Measurements from ENCODE around the gene UNC13D.
"Not testable (repeated sequence)": the region's sequence is repeated elsewhere in the genome, so short reads cannot be mapped to it uniquely, and the experiment has no call there.

The UNC13D gene

GRCh38 chr17:75874323-75875181, 30.3 kb upstream of the UNC13D start:
- DNase-seq, result no peak

DNA sequence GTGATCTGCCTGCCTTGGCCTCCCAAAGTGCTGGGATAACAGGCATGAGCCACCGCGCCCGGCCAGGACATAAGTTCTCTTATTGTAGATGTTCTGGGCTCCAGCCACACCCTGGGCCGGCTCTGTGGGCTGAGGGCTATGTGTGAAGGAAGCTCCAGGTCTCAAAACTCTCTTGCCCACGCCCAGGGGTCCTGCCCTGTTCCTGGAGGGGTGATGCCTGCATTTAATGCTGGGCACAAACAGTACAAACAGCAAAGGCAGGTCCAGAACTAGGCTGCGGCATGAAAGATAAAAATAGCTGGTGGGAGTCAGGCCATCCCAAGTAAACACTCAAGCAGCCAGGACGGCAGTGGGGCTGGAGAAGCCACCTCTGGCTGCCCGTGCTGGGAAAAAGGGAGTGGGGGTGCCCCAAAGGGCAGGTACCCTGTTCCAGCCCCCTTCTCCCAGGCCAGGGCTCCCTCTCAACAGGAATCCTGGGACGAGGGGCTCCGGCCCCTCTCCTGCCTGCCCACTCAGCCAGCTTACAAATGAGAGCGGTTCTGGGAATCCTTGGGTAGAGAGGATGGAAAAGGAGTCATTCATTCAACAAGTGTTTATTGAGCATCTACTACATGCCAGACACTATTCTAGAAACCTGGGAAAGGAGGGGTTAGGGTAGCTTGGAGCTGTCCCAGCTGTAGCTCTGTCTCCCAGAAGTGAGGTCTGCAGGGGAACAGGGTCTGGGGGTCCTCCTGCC, 29.6 kb upstream of the UNC13D start:
- DNase-seq, result no peak

- DNase-seq, result peak; percentile 62
Observed at GRCh38 chr17:75872434-75873351, 28.5 kb upstream of the UNC13D start.

- not testable (repeated sequence) for DNase-seq
Observed at GRCh38 chr17:75870228-75870627, 26.0 kb upstream of the UNC13D start.

- no peak for DNase-seq
Observed at GRCh38 chr17:75869282-75870141, 25.3 kb upstream of the UNC13D start.

DNA sequence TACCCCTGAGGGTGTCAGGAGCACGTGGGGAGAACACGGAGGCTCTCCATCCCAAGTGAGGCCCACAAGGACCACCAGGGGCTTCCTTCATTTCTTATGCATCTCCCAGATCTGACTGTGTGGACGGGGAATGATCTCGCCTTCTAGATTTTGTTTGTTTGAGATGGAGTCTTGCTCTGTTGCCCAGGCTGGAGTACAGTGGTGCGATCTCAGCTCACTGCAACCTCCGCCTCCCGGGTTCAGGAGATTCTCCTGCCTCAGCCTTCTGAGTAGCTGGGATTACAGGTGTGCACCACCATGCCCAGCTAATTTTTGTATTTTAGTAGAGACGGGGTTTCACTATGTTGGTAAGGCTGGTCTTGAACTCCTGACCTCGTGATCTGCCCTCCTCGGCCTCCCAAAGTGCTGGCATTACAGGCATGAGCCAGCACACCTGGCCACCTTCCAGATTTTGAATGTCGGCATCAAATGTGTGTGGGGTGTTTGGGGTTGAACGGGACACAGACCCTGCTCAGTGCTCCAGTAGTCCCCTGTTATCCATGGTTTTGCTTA, 24.6 kb upstream of the UNC13D start:
- DNase-seq, result not testable (repeated sequence)

DNA sequence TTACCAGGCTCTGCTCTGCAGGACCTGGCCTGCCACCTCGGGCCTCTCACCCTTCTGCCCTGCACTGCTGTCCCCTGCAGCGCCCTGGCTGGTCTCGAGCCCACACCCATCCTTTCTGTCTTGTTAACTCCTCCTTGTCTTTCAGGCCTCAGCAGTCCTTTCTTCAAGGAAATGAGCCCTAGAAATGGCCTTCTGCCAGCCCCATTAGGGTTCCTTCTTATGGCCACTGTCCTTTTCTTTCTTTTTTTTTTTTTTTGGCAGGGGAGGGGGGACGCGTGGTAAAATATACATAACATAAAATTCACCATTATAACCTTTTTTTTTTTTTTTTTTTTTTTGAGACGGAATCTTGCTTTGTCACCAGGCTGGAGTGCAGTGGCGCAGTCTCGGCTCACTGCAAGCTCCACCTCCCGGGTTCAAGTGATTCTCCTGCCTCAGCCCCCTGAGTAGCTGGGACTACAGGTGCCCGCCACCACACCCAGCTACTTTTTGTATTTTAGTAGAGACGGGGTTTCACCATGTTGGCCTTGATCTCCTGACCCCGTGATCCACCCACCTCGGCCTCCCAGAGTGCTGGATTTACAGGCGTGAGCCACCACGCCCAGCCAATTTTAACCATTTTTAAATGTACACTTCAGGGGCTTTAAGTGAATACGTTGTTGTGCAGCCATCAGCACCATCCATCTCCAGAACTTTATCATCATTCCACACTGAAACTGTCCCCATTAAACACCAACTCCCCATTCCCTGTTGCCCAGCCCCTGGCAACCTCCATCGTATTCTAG, 21.4 kb upstream of the UNC13D start:
- not testable (repeated sequence) for DNase-seq

DNA sequence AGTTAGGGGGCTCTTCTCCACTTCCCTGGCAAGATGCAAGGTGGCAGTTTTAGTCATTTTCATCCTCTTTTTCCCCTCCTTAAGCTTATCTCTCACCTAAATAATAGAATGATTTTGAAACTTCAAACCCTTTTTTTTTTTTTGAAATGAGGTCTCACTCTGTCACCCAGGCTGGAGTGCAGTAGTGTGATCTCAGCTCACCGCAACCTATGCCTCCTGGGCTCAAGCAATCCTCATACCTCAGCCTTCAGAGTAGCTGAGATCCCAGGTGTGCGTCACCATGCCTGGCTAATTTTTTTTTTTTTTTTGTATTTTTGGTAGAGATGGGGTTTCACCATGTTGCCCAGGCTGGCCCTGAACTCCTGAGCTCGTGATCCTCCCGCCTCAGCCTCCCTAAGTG, 20.7 kb upstream of the UNC13D start:
- DNase-seq, result not testable (repeated sequence)

GRCh38 chr17:75864448-75864871, 20.3 kb upstream of the UNC13D start:
- no peak for DNase-seq

GRCh38 chr17:75861927-75862317, 17.7 kb upstream of the UNC13D start:
- no peak for DNase-seq

DNA sequence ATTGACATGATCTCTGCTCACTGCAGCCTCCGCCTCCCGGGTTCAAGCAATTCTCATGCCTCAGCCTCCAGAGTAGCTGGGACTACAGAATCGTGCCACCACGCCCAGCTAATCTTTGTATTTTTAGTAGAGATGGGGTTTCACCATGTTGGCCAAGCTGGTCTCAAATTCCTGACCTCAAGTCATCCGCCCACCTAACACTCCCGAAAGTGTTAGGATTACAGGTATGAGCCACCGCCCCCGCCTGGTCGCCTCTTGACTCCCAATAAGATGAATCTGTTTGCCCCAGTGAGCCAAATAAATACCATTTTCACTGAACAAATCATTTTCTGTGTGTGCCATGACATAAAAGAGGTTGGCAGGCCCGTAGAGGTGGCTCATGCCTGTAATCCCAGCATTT, 15.2 kb upstream of the UNC13D start:
- DNase-seq, result not testable (repeated sequence)

GRCh38 chr17:75856062-75856756, 12.0 kb upstream of the UNC13D start:
- no peak for DNase-seq

DNA sequence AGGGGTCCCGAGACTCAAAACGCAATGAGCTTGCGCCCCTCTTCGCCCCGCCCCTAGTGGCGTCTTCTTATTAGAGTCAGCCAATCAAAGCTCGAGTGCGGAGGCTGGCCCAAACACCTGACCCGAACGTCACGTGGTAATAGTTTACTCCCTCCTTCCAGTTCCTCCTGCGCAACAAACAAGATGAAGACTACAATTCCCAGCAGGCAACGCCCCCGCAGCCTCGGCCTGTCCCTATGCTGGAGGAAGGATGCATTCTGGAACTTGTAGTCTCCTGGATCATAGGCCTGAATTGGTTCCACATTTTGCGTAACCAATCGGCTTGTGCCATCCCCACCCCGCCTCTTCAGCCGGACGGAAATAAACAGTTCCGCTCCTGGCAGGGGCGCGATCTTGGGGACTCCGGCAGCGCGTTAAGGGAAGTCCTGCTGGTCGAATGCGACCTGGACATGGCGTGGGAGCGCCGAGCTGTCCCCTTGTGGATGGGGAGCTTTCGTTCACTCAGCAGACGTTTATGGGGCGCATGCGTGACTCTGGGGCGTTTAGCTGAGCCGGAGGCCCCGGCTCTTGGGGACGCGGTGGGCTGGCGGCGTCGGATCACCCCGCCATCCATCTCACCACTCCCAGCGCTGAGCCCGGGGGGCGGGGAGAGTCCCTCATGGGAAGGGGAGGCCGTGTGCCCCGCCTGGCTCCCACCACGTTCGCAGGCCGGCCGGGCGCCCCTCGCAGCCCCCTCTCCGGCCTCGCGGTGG, 11.3 kb upstream of the UNC13D start, which contains the start of gene WBP2:
Gene WBP2 (minus strand): TSS at position 26 of the 752 bp plus-strand sequence. CDS start 38 bp downstream, outside the sequence.
- DNase-seq, result peak; percentile 100

DNA sequence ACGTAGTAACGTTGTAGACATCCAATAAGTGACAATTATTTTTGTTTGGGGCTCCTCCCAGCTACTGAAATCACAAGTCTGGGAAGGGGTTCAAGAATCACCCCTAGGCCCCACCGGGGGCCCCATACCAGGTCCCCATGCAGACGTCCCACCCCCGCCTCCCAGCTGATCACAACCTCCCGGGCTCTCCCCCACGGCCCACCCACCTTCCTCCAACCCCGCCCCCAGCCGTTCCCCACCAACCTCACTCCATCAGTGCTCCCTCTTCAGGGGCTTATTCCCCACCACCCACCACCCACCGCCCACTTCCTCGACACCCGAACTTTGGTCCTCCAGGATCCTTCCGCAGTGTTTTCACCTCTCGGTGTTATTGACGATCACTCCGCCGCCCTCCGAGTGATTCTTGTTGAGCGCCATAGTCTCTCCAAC, 10.7 kb upstream of the UNC13D start:
- no peak for DNase-seq

DNA sequence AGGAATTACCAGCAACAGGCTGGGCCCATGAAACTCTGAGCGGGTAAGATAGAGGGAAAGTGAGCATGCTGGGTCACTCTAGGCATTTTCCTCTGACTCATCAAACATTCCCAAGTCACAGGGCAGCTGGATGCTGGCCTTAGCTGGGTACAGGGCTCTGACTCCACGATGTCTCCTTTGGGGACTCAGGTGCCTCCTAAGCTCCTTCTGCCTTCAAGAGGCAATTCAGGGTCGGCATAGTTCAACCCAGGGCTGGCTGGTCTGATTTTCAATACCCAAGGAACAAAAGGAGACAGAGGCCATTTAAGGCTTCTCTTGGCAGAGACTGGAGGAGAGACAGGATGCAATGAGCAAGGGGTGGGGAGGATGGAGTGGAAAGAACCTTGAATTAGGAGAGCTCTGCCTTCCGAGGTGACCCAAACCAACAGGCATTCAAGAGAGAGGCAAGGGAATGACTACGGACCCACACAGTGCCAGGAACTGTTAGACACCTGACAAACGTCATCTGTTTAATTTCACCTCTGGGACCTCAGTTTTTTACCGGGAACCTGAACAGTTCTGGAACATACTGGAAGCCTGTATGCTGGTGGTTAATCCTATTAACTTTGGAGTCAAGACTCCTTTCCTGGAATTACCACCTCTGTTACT, 10.0 kb upstream of the UNC13D start:
- DNase-seq, result no peak

DNA sequence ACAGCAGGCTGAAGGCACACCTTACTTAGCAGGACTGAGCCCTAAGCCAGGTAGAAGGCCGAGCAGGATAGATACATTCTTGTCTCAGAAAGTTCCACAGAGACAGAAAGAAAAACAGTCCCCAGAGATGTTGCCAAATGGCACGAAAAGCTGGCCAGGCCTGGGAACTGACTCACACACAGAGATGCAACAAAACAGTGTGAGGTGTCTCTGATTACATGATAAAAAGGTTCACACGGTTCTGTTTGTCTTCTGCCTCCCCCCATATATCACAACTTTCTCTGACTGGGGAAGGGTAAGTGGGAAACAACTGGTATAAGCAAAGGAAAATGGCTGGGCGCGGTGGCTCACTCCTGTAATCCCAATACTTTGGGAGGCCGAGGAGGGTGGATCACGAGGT, 9.2 kb upstream of the UNC13D start:
- no peak for DNase-seq

- DNase-seq, result not testable (repeated sequence)
Observed at GRCh38 chr17:75851693-75851991, 7.4 kb upstream of the UNC13D start.

DNA sequence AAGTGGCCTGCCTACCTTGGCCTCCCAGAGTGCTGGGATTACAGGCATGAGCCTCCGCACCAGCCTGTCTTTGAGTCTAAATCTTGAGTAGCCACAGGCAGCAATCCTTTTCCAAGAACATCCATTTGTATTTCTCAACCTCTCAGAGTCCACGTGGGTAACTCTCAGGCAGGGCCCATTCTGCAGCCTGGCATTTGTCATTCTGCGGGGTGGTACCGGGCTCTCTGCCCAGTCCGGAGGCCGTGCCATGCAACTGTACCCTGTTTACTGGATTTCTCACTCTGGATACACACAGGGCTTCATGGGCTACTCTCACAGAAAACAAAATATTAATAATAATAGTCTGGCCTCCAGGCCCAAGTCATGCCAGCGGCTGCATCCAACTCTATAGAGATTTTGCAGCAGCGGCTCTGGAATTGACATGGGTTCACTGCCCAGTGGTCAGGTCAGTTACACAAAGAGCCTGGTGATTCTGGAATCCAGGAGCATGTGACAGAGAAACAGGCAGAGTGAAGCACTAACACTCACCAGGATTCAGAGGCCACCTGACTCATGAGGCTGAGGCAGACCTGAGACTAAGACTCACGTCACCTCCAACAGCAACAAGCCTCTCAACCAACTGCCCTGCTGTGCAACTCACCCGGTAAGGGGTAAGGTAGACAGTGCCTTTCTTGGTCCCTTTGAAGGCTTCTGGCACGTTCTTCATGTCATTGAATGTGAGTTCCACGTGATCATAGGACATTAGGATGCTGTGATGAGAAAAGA, 6.9 kb upstream of the UNC13D start:
- DNase-seq, result no peak

All from amniotic stem cell (primary cell).